Adrenal gland (tissue), 12 donors: ENCODE measurements around the gene KCNIP2. TPM values are rescaled to one million over a fixed set of nuclear protein-coding genes. Genes with fewer than 3 reads are reported as not detected.

ENCODE experiments used
- DNase-seq, 7 donors: peaks; one replicate each; pipeline ENCODE4 v3.0.0-alpha.2; 2019 to 2020
- H3K27ac ChIP-seq, 5 donors: fragments of 200-600 bp; sonication (generic) in 4 of 5; 1 replicate in 3 of 5; 2 replicates in 2 of 5; pipeline versions ENCODE4 v1.5.1 to v1.8.0; 2016 to 2020; ENCODE audit warnings: mild to moderate bottlenecking in 1 of 5
- H3K27me3 ChIP-seq: fragments of 200-600 bp; 2 replicates; pipeline ENCODE4 v1.8.0; 2021
- H3K36me3 ChIP-seq, 2 donors: fragments of 200-600 bp; replicated peaks in 1 of 2; 1 replicate in 1 of 2; 2 replicates in 1 of 2; pipeline versions ENCODE4 v1.5.1 to v1.8.0; 2018 to 2022
- H3K4me1 ChIP-seq, 2 donors: fragments of 200-600 bp; replicated peaks in 1 of 2; 1 replicate in 1 of 2; 2 replicates in 1 of 2; pipeline versions ENCODE4 v1.5.1 to v1.8.0; 2018 to 2021
- H3K4me3 ChIP-seq, 4 donors: fragments of 200-600 bp; sonication (generic) in 3 of 4; one replicate each; pipeline ENCODE4 v1.5.1; 2016 to 2018
- H3K9me3 ChIP-seq, 3 donors: fragments of 200-600 bp; sonication (generic) in 1 of 3; replicated peaks in 1 of 3; 1 replicate in 2 of 3; 2 replicates in 1 of 3; pipeline versions ENCODE4 v1.5.1 to v1.8.0; 2016 to 2021
- POLR2A ChIP-seq, 2 donors: fragments of 450-650 bp; IDR thresholded peaks; one replicate each; pipeline ENCODE4 v1.6.1; 2017; ENCODE audit warnings: antibody characterized with exemption in 2 of 2, mild to moderate bottlenecking in 2 of 2, moderate library complexity in 1 of 2
- WGBS, 4 donors: extraction: QIAGEN DNeasy Blood & Tissue Kit in 2 of 4; methylation state at CpG; one replicate each; pipeline versions ENCODE4 v1.1.5 to v1.1.7; 2013 to 2017; 5-methylcytosine and 5-hydroxymethylcytosine counted together
- intact Hi-C, 2 donors: fragments of 100-400 bp; cut with DNase I; formaldehyde crosslinking; loops; one replicate each; pipeline versions ENCODE4 v1.14.1 to v1.15.0; 2022 to 2023
- polyA plus RNA-seq, 3 donors: library from polyadenylated mRNA; stranded (reverse); fragments of 200-250 nt in 2 of 3; fragments of 350-450 nt in 1 of 3; fragmentation: Illumina TruSeq in 1 of 3; extraction: RNeasy Lipid Tissue Mini Kit (QIAGEN cat#74804) in 1 of 3; gene quantifications; one replicate each; pipeline ENCODE4 v1.2.3, GENCODE V29; 2013 to 2014
- total RNA-seq, 9 donors: library from RNA; depleted of rRNA in 4 of 9; stranded (reverse); fragments of >200 nt in 4 of 9; fragments of 120-200 nt in 1 of 9; fragmentation: NEBNext Ultra II Directional in 1 of 9; extraction: Animal tissue kit (Norgen Biotek cat#: 25700) in 1 of 9; gene quantifications; one replicate each; pipeline versions ENCODE4 v1.1.0 to v1.2.4, GENCODE V29; 2013 to 2023
- TF ChIP-seq, protein P1 (sequence below), 6 experiments: fragments of 450-650 bp in 4 of 6; fragments of 200-600 bp in 2 of 6; sonication (generic) in 1 of 6; IDR thresholded peaks; 1 replicate in 5 of 6; 2 replicates in 1 of 6; pipeline versions ENCODE4 v1.5.1 to v1.8.0; 2016 to 2021; ENCODE audit warnings: antibody characterized with exemption in 6 of 6, mild to moderate bottlenecking in 2 of 6, moderate library complexity in 1 of 6
- donor health status: healthy with polysubstance abuse.
- donor health status: Bipolar disorder and iron deficiency.
- donor health status: DM: yes; HTN: yes; CAD: no.
- donor health status: DM: no; HTN: no; CAD: no.
- donor health status: DM: no; HTN: no; CAD: no.
- donor health status: DM: yes; HTN: yes; CAD: no.

KCNIP2 gene
- total and polyA plus RNA-seq, 12 donors, result 2.2 to 23.0 (median 4.6) TPM; not detected in 1

DNA sequence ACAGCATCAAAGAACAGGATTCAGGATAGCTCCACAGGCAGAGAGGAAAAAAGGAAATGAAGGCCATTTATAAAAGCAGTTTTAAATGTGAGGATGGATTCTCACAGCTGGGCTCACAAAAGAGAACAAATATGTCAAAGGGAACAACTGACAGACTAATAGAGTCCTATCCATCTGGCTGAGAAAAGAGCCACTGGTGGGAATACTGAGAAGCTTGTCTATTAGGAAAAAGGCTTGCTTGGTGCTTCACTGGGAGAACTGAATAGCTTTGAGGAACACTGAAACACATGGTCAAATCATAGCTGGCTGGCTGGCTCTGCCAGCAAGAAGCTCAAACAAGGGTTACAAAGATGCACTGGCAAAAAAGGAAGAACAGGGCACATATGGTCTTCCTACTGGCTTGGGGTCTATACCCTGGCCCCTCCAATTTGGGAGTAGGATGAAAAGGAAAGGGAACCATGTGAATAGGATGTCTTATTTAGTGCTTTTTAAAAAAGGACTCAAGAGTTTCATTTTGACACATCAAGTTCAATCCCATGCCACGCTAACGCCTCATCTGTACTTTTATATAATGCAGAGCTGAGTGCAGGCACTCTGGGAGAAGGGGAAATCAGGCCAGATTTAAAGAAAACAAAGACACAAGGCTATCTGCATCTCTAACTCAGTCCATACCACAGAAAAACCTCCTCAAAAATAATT is 44.8 kb upstream of the KCNIP2 start:
- Histone ChIP-seq H3K27ac (no peak overlapping the region), H3K4me3 (no peak overlapping the region), H3K27me3 (no peaks in the 10 kb centered on the region), H3K4me1 (no peaks in the 10 kb centered on the region), H3K9me3 (no peaks in the 10 kb centered on the region), H3K36me3 (no peaks in the 10 kb centered on the region)
- TF ChIP-seq, protein P1, sequence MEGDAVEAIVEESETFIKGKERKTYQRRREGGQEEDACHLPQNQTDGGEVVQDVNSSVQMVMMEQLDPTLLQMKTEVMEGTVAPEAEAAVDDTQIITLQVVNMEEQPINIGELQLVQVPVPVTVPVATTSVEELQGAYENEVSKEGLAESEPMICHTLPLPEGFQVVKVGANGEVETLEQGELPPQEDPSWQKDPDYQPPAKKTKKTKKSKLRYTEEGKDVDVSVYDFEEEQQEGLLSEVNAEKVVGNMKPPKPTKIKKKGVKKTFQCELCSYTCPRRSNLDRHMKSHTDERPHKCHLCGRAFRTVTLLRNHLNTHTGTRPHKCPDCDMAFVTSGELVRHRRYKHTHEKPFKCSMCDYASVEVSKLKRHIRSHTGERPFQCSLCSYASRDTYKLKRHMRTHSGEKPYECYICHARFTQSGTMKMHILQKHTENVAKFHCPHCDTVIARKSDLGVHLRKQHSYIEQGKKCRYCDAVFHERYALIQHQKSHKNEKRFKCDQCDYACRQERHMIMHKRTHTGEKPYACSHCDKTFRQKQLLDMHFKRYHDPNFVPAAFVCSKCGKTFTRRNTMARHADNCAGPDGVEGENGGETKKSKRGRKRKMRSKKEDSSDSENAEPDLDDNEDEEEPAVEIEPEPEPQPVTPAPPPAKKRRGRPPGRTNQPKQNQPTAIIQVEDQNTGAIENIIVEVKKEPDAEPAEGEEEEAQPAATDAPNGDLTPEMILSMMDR (IDR thresholded peaks at IDR 0.05), result no peak
- TF ChIP-seq POLR2A (IDR thresholded peaks at IDR 0.05), result no peak
- DNase-seq, result no peak
- intact Hi-C loops, result loop anchor here in 1 of 2 donors (5.0 kb wide), 1 partner anchor 124 kb away; no protein-coding TSS in a partner anchor
- WGBS, 4 donors, result 76 to 92% (median 84%) methylated on average over 2 of the region's 2 CpGs

DNA sequence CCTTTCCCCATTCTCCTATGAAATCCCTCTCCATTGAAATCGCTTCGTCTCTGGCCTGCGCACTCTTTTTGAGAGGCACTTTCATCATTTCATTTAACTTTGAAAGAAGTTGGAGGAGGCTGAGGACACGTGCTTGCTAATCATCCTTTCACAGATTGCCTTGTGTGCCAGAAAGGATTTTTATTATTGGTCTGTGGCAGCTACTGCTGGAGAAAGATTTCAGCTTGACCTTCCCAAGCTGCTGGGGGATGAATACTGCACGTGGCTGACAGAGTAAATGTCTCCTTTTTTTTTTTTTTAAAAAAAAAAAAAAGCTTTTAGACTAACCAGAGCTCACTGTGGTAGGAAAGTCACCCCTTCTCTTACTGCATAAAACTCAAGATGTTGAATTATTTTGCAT is 44.2 kb upstream of the KCNIP2 start:
- TF ChIP-seq, protein P1 (IDR thresholded peaks at IDR 0.05), result no peak
- TF ChIP-seq POLR2A (IDR thresholded peaks at IDR 0.05), result no peak
- Histone ChIP-seq H3K27me3 (no peaks in the 10 kb centered on the region), H3K4me3 (no peak overlapping the region), H3K9me3 (no peaks in the 10 kb centered on the region), H3K4me1 (no peaks in the 10 kb centered on the region), H3K36me3 (no peaks in the 10 kb centered on the region), H3K27ac (no peak overlapping the region)
- WGBS, 4 donors, result 60 to 71% (median 66%) methylated on average over 5 of the region's 5 CpGs
- intact Hi-C loops, result loop anchor here in 1 of 2 donors (5.0 kb wide), 1 partner anchor 125 kb away; no protein-coding TSS in a partner anchor
- peak in 4 of 7 donors; percentile 20 to 29 (median 26) for DNase-seq

DNA sequence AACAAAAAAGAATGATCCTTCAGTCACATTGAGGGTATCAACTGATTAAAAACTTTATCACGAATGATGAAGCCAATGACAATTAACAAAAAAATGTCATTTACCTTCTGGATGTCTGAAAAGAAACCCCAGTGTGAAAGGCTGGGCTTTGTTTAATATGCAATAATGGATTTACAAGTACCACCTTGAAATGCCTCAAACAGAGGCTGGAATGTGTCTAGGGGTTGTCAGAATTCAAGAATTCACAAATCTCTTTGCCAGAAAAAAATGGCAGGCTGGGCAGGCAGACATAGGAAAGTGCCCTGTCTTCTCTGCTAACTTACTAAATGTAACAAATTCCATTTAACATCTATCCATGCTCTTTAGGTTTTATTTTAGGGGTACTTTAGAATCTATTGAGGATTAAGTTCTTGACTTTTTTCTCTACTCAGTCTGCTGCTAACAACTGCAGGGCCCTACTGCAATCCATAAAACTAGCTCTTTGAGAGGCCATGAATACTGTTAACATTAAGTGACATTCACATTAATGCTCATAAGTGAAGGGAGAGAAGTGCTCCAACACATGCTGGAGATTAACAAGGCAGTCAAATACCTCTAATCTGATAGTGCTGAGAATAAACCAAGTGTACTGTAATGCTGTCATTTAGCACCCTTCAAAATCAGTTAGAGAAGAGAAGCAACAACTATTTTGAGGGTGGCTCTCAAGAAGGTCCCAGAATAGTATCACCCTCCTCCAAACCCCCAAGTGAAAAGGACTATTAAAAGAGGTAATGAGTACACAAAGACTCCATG is 43.1 kb upstream of the KCNIP2 start:
- no peaks in the 10 kb centered on the region for H3K36me3 ChIP-seq
- no peaks in the 10 kb centered on the region for H3K9me3 ChIP-seq
- TF ChIP-seq, protein P1 (IDR thresholded peaks at IDR 0.05), result no peak
- no peak for TF ChIP-seq POLR2A (IDR thresholded peaks at IDR 0.05)
- no peak overlapping the region for H3K4me3 ChIP-seq
- WGBS, 4 donors, result 84 to 94% (median 87%) methylated on average over 1 of the region's 1 CpG
- H3K27ac ChIP-seq, result no peak overlapping the region
- intact Hi-C loops, result loop anchor here in 1 of 2 donors (5.0 kb wide), 1 partner anchor 126 kb away; no protein-coding TSS in a partner anchor
- no peaks in the 10 kb centered on the region for H3K27me3 ChIP-seq
- no peak for DNase-seq
- no peaks in the 10 kb centered on the region for H3K4me1 ChIP-seq

DNA sequence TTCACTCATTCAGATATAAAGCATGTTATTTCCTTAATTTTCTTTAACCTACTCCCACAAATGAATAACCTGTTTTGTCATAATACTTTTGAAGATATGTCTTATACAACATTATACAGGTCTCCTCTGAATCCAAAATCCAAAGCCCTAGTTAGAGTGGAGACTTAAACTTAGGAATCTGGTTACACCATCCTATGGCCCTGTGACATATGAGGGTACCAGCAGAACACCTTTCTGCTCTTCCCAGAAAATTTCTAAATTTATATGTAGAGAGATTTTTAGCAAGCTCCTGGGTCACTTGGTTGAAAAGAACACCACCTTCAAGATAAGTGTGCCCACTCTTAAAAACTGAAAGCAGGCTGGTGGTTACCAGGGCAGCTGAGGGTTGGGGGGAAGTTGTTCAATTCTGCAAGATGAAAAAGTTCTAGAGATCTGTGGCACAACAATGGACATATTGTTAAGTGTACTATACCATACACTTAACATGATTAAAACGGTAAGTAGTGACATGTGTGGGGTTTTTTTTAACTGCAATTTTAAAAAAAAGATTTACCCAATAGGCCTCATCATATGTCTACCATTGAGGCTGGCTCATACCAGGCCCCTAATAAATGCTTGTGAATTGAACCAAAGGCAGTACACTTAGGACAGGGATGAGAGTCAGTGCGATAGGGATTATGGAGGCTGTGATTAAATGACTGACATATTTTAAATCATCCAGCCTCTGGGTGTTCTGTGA is 37.6 kb upstream of the KCNIP2 start:
- no peak overlapping the region for H3K4me3 ChIP-seq
- H3K9me3 ChIP-seq, result no peaks in the 10 kb centered on the region
- no peaks in the 10 kb centered on the region for H3K36me3 ChIP-seq
- H3K4me1 ChIP-seq, result no peaks in the 10 kb centered on the region
- intact Hi-C loops, result no loop called here
- TF ChIP-seq, protein P1 (IDR thresholded peaks at IDR 0.05), result no peak
- no peak for TF ChIP-seq POLR2A (IDR thresholded peaks at IDR 0.05)
- no peak for DNase-seq
- H3K27me3 ChIP-seq, result no peaks in the 10 kb centered on the region
- WGBS, 4 donors, result 86 to 89% (median 88%) methylated on average over 2 of the region's 2 CpGs
- H3K27ac ChIP-seq, result no peak overlapping the region
